ENCODE measurements around the gene NEDD4L. TPM values are rescaled to one million over a fixed set of nuclear protein-coding genes. Genes with fewer than 3 reads are reported as not detected.
A peak's percentile ranks its signal among the peaks of the same experiment; 100 is the strongest.
"Not testable (repeated sequence)": the region's sequence is repeated elsewhere in the genome, so short reads cannot be mapped to it uniquely, and the experiment has no call there.

Gene NEDD4L
- total RNA-seq (56.9 TPM), polyA plus RNA-seq (15.1 TPM)

- Histone ChIP-seq H3K4me1 (ENCODE audit: insufficient read depth) (no peaks in the 10 kb centered on the region), H3K27ac (ENCODE audit: low read depth) (peak within 1 kb of the TSS; percentile 85), H3K36me3 (ENCODE audit: insufficient read depth) (no peaks in the 10 kb centered on the region), H3K4me3 (ENCODE audit: low read depth, low read length) (peak within 1 kb of the TSS; percentile 80)
- WGBS: 2% methylated on average over 89 of the region's 91 CpGs
- peak; percentile 79 for DNase-seq (ENCODE audit: extremely low spot score)
Observed at GRCh38 chr18:58043491-58044369, at the start of gene NEDD4L. NEDD4L (plus strand) TSS chr18:58044226; CDS start chr18:58044661, 435 bp downstream.

GRCh38 chr18:57995331-57995730, 48.7 kb upstream of the NEDD4L start:
- Histone ChIP-seq H3K36me3 (ENCODE audit: insufficient read depth) (no peaks in the 10 kb centered on the region), H3K4me1 (ENCODE audit: insufficient read depth) (no peaks in the 10 kb centered on the region), H3K27ac (ENCODE audit: low read depth) (no peak overlapping the region), H3K4me3 (ENCODE audit: low read depth, low read length) (no peak overlapping the region)
- 91% methylated on average over 1 of the region's 1 CpG for WGBS
- DNase-seq (ENCODE audit: extremely low spot score): no peak

DNA sequence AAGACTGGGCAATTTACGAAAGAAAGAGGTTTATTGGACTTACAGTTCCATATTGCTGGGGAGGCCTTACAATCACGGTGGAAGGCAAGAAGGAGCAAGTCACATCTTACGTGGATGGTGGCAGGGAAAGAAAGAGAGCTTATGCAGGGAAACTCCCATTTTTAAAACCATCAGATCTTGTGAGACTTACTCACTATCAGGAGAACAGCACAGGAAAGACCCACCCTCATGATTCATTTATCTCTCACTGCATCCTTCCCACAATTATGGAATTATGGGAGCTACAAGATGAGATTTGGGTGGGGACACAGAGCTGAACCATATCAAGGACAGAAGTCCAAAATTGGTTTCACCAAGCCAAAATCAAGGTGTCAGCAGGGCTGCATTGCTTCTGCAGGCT, 47.1 kb upstream of the NEDD4L start:
- H3K36me3 ChIP-seq (ENCODE audit: insufficient read depth); DNase-seq (ENCODE audit: extremely low spot score); H3K27ac ChIP-seq (ENCODE audit: low read depth); H3K4me1 ChIP-seq (ENCODE audit: insufficient read depth); H3K4me3 ChIP-seq (ENCODE audit: low read depth, low read length): not testable (repeated sequence)
- 88% methylated on average over 3 of the region's 3 CpGs for WGBS

DNA sequence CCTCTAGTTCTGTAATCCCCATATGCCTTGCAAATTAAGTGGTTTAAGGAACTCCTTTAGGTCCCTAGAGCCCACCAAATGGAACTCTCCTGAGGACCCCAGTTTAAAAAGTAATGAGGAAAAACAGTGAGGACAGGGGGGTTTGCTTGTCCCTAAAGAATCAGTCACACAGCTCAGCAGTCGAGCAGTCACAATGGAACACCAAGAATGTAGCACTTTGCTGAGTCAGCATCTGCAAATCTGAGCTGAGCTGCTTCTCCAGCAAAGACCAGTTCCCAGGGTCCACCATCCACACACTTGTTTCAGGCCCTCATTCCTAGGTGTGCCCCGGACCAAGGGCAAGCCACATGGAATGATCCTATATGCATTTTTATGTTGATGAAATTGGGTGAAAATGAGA, 46.2 kb upstream of the NEDD4L start:
- H3K36me3 ChIP-seq (ENCODE audit: insufficient read depth): no peaks in the 10 kb centered on the region
- H3K4me3 ChIP-seq (ENCODE audit: low read depth, low read length): no peak overlapping the region
- no peak for DNase-seq (ENCODE audit: extremely low spot score)
- no peak overlapping the region for H3K27ac ChIP-seq (ENCODE audit: low read depth)
- no peaks in the 10 kb centered on the region for H3K4me1 ChIP-seq (ENCODE audit: insufficient read depth)
- 80% methylated on average over 2 of the region's 2 CpGs for WGBS

DNA sequence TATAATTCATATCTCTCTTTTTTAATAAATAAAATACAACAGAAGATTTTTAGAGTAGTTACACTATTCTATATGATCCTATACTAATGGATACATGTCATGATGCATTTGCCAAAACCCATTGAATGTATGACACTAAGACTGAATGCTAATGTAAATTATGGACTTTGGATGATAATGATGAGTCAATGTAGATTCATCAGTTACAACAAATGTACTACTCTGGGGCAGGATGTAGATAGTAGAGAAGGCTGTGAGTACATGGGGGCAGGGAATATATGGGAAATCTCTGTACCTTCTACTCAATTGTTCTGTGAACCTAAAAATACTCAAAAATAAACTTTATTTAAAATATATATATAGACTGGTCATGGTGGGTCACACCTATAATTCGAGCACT, 45.6 kb upstream of the NEDD4L start:
- no peak overlapping the region for H3K4me3 ChIP-seq (ENCODE audit: low read depth, low read length)
- H3K4me1 ChIP-seq (ENCODE audit: insufficient read depth): no peaks in the 10 kb centered on the region
- H3K36me3 ChIP-seq (ENCODE audit: insufficient read depth): no peaks in the 10 kb centered on the region
- DNase-seq (ENCODE audit: extremely low spot score): no peak
- no peak overlapping the region for H3K27ac ChIP-seq (ENCODE audit: low read depth)
- WGBS: 97% methylated on average over 1 of the region's 1 CpG

DNA sequence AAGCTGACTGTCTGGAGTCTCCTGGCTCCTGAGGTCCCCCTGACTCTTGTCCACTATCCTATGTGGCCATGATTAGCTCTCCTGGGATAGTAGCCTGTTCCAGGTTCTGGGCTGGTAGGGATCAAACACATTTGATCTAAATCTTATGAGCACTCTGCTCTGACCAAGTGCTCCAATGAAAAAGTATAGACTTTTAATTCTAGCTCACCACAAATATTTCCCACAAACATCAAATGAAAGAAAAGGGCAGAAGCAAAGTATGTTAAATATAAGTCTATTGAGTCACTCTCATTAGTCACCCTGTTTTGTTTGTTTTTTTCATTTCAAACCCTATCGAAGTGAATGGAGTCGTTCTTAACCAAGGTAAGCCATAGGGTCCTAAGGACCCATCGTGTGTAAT, 39.7 kb upstream of the NEDD4L start:
- Histone ChIP-seq H3K27ac (ENCODE audit: low read depth) (no peak overlapping the region), H3K36me3 (ENCODE audit: insufficient read depth) (no peaks in the 10 kb centered on the region), H3K4me3 (ENCODE audit: low read depth, low read length) (no peak overlapping the region), H3K4me1 (ENCODE audit: insufficient read depth) (no peaks in the 10 kb centered on the region)
- no peak for DNase-seq (ENCODE audit: extremely low spot score)
- WGBS: 82% methylated on average over 3 of the region's 3 CpGs

DNA sequence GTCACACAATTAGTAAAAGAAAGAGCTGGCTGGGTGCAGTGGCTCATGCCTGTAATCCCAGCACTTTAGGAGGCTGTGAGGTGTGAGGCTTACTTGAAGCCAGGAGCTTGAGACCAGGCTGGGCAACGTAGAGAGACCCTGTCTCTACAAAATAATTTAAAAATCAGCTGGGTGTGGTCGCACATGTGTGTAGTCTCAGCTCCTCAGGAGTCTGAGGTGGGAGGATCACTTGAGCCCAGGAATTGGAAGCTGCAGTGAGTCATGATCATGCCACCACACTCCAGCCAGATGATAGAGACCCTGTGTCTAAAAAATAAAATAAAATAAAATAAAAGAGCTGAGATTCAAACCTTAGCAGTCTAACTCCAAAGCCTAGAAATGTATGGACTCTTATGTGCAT, 39.0 kb upstream of the NEDD4L start:
- no peak for DNase-seq (ENCODE audit: extremely low spot score)
- 69% methylated on average over 2 of the region's 2 CpGs for WGBS
- no peak overlapping the region for H3K4me3 ChIP-seq (ENCODE audit: low read depth, low read length)
- no peaks in the 10 kb centered on the region for H3K4me1 ChIP-seq (ENCODE audit: insufficient read depth)
- H3K27ac ChIP-seq (ENCODE audit: low read depth): no peak overlapping the region
- no peaks in the 10 kb centered on the region for H3K36me3 ChIP-seq (ENCODE audit: insufficient read depth)

- no peaks in the 10 kb centered on the region for H3K36me3 ChIP-seq (ENCODE audit: insufficient read depth)
- 80% methylated on average over 3 of the region's 3 CpGs for WGBS
- DNase-seq (ENCODE audit: extremely low spot score): no peak
- H3K4me3 ChIP-seq (ENCODE audit: low read depth, low read length): no peak overlapping the region
- no peaks in the 10 kb centered on the region for H3K4me1 ChIP-seq (ENCODE audit: insufficient read depth)
- H3K27ac ChIP-seq (ENCODE audit: low read depth): no peak overlapping the region
Observed at GRCh38 chr18:58005885-58006523, 38.0 kb upstream of the NEDD4L start.

GRCh38 chr18:58009166-58009565, 34.9 kb upstream of the NEDD4L start:
- Histone ChIP-seq H3K4me3 (ENCODE audit: low read depth, low read length) (no peak overlapping the region), H3K27ac (ENCODE audit: low read depth) (no peak overlapping the region), H3K4me1 (ENCODE audit: insufficient read depth) (no peaks in the 10 kb centered on the region), H3K36me3 (ENCODE audit: insufficient read depth) (no peaks in the 10 kb centered on the region)
- DNase-seq (ENCODE audit: extremely low spot score): no peak

- Histone ChIP-seq H3K36me3 (ENCODE audit: insufficient read depth) (no peaks in the 10 kb centered on the region), H3K4me3 (ENCODE audit: low read depth, low read length) (no peak overlapping the region), H3K27ac (ENCODE audit: low read depth) (no peak overlapping the region), H3K4me1 (ENCODE audit: insufficient read depth) (no peaks in the 10 kb centered on the region)
- no peak for DNase-seq (ENCODE audit: extremely low spot score)
- WGBS: 95% methylated on average over 4 of the region's 4 CpGs
Observed at GRCh38 chr18:58010265-58010664, 33.8 kb upstream of the NEDD4L start.

DNA sequence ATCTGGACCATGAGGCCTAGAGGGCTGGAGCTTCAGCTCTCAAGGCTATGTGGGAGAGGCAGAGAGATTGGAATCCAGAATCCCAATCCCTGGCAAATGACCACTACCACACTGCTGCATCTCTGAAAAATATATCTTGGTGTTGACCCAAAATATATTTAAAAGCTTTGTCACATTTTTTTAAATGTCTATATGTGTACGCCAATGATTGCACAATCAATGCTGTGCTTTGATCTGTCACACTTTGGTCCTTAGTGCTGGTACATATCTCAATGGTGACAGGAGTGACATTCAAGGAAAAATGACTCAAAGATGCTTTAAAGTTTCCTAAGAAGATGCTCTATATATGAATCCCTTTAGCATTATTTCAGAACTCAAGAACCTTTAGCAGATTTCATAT, 31.7 kb upstream of the NEDD4L start:
- no peak for DNase-seq (ENCODE audit: extremely low spot score)
- Histone ChIP-seq H3K4me3 (ENCODE audit: low read depth, low read length) (no peak overlapping the region), H3K4me1 (ENCODE audit: insufficient read depth) (no peaks in the 10 kb centered on the region), H3K36me3 (ENCODE audit: insufficient read depth) (no peaks in the 10 kb centered on the region), H3K27ac (ENCODE audit: low read depth) (no peak overlapping the region)
- WGBS: 96% methylated on average over 1 of the region's 1 CpG

DNA sequence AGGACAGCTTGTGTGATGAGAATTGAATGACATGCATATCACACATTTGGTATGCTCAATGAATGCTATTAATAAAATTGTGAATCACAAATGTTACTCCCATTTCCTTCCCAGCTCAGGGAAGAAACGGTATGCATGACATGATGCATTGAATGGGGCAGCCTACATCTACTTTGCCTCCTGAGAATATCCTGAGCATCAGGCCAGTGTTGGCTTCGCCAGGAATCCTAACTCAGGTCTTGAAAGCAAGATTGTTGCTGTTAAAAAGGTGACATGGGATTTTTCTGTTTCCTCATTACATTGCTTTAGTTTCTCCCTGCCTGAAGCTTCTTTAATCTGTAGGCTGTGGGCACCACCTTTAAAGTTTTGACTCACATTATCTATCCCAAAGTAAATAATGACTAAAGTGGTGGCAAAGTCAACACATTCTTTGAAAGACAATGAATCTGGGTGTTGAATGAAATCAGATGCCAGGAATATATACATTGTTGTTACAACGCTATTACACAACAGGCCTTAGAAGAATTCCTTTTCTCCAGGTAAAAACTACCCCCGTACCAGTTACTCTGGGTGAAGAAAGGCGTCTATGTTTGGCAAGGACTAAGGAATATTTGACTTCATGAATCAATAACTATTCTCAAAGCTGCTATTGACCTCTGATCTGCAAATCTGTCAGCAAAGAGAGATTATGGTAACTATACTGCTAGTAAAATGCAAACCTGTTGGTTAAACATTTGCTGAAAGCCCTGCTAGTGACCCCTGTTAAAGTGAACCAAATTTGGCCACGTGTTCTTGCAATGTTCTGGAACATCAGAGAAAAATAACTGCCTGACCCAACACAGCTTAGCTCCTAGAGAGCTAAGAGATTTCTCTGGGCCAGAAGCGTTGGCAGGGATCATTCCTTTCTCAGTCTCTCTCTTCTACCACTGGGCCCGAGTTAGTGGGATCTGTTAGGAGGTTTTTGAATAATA, 30.5 kb upstream of the NEDD4L start:
- H3K27ac ChIP-seq (ENCODE audit: low read depth): no peak overlapping the region
- no peak for DNase-seq (ENCODE audit: extremely low spot score)
- H3K4me1 ChIP-seq (ENCODE audit: insufficient read depth): no peaks in the 10 kb centered on the region
- no peaks in the 10 kb centered on the region for H3K36me3 ChIP-seq (ENCODE audit: insufficient read depth)
- no peak overlapping the region for H3K4me3 ChIP-seq (ENCODE audit: low read depth, low read length)
- 60% methylated on average over 8 of the region's 8 CpGs for WGBS

GRCh38 chr18:58015065-58015780, 28.8 kb upstream of the NEDD4L start:
- 87% methylated on average over 13 of the region's 13 CpGs for WGBS

More at GRCh38 chr18:58015065-58015780, 28.8 kb upstream of the NEDD4L start:
- Histone ChIP-seq H3K27ac (ENCODE audit: low read depth) (no peak overlapping the region), H3K4me1 (ENCODE audit: insufficient read depth) (no peaks in the 10 kb centered on the region), H3K4me3 (ENCODE audit: low read depth, low read length) (no peak overlapping the region), H3K36me3 (ENCODE audit: insufficient read depth) (no peaks in the 10 kb centered on the region)
- no peak for DNase-seq (ENCODE audit: extremely low spot score)
